Measurements from ENCODE around the gene AK1. TPM values are rescaled to one million over a fixed set of nuclear protein-coding genes. Genes with fewer than 3 reads are reported as not detected.
A peak's percentile ranks its signal among the peaks of the same experiment; 100 is the strongest.

Gene AK1
- total RNA-seq, 1 experiment from 2014 or later: 53.0 TPM

GRCh38 chr9:127912882-127913281 lies 35.4 kb upstream of the AK1 start:
- in situ Hi-C loops (cut with HindIII; ENCODE audit: low pct_unique_long_range_greater_than_20kb, low sequenced_read_pairs): no loop called here
- no peak for DNase-seq (ENCODE audit: low read depth, low spot score)

DNA sequence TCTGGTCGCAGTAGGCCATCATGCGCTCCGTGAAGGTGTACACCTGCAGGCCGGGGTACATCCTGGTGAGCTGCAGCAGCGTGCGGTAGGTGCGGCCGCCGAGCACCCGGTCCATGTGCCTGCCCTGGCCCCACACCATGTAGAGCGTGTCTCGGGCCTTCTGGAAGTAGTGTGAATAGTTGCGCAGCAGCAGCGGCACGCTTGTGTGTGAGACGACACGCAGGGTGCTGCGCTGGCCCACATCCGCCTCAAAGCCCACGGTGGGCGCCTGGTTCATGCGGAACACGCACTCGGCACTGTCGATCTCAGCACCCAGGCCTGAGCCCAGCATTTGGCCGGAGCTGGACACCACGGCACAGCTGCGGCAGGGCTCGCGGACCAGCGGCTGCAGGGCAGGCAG lies 34.8 kb upstream of the AK1 start:
- no peak for DNase-seq (ENCODE audit: low read depth, low spot score)
- in situ Hi-C loops (cut with HindIII; ENCODE audit: low pct_unique_long_range_greater_than_20kb, low sequenced_read_pairs): no loop called here

DNA sequence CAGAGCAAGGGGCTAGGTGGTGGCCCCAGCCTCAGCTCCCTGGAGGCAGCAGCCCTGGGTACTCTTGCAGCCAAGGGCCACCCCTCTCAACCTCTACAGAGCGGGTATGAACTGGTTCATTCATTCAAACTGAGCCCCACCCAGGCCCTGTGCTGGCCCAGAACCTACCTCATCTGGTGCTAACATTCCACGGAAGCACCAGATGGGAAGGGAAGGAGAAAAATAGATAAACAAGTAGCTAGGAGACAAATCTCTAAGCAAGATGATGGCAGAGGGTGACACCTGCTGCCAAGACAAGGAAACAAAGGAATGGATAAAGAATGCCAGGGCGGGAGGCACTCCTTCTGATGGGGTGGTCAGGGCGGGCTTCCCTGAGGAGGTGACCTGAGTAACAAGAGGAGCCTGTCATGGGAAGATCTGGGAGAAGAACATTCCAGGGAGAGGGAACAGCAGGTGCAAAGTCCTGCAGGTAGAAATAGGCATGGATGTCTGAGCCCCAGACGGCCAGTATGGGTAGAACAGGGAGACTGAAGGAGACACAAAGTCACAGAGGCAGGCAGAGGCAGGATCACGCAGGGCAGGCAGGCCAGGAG lies 33.2 kb upstream of the AK1 start:
- DNase-seq (ENCODE audit: low read depth, low spot score): no peak
- in situ Hi-C loops (cut with HindIII; ENCODE audit: low pct_unique_long_range_greater_than_20kb, low sequenced_read_pairs): no loop called here

- in situ Hi-C loops (cut with HindIII; ENCODE audit: low pct_unique_long_range_greater_than_20kb, low sequenced_read_pairs): no loop called here
- no peak for DNase-seq (ENCODE audit: low read depth, low spot score)
Measured at GRCh38 chr9:127909839-127910273, 32.4 kb upstream of the AK1 start.

GRCh38 chr9:127908660-127908926 lies 31.1 kb upstream of the AK1 start:
- in situ Hi-C loops (cut with HindIII; ENCODE audit: low pct_unique_long_range_greater_than_20kb, low sequenced_read_pairs): no loop called here
- DNase-seq (ENCODE audit: low read depth, low spot score): no peak

DNA sequence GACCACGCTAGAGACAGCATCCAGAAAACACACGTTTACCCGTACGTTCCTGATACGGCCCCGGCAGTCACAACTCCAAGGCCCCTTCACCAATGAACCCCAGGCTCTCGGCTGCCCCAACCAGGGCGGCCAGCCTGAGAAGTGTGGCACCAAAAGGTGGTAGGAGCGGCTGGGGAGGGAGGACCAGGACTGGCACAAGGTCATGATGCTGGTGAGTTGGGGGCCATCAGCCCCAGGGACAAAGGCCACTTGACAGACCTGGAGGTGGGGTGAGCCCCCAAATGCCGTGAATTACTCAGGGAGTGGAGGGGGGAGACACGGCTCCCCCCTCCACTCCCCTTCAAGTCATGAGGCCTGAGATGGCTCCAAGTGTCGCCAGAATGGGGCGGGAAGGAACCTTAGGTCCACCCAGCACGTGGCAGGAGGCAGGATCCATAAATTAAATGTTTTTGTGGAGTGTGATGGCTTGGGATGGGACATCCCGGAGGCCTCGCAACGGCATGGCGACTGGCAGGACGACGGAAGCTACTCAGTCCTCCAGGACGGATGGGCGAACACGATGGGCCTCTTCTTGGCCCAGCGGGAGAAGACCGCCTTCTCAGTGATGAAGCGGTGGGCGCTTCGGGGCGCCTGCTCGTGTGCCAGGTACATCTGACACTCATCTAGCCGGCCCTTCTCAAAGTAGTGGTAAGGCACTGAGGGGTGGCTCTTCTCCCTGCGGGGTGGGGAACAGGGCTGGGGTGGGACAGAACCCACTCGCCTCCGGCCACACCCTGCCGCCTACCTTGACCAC lies 30.6 kb upstream of the AK1 start:
- no peak for DNase-seq (ENCODE audit: low read depth, low spot score)

DNA sequence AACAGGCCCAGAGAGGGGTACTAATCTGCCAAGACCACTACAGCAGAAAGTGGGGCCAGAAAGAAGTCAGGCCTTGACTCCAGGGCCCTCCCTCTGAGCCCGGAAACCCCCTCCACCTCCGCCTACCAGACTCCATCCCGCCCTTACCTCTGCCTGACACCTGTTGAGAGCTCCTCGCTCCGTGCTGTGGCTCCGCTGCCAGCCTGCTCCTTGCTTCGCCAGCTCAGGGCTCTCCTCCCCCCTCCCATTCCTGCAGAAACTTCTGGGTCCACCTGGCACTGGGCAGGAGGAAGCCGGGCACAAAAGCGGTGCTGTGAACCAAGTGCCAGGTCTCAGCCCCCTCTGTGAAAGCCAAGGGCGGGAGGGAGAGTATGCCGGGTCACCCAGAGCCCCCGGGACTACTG lies 28.3 kb upstream of the AK1 start:
- in situ Hi-C loops (cut with HindIII; ENCODE audit: low pct_unique_long_range_greater_than_20kb, low sequenced_read_pairs): no loop called here
- DNase-seq (ENCODE audit: low read depth, low spot score): no peak

More for the DNA sequence above, 30.6 kb upstream of the AK1 start:
- in situ Hi-C loops (cut with HindIII; ENCODE audit: low pct_unique_long_range_greater_than_20kb, low sequenced_read_pairs): no loop called here

GRCh38 chr9:127905004-127905728 lies 27.7 kb upstream of the AK1 start:
- no peak for DNase-seq (ENCODE audit: low read depth, low spot score)
- in situ Hi-C loops (cut with HindIII; ENCODE audit: low pct_unique_long_range_greater_than_20kb, low sequenced_read_pairs): no loop called here

DNA sequence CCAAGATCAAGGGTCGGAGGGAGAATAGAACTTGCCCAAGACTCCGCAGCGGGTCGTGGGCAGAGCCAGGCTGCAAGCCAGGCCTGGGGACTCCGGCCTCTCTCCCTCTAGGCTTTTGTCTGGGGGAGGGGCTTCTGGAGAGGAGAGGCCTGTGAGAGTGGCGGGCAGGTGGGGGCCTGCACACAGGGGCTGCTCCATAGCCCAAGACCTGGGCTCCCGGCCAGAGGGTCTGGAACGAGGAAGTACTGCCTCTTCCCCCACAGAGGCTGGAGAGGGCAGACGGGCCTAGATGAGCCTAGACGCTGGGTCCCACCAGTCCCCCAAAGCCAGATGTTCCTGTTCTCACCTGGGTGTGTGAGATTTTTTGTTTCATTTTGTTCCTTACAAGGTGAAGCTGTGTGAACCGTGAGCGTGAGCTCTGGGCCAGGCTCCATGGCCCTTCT lies 27.1 kb upstream of the AK1 start:
- in situ Hi-C loops (cut with HindIII; ENCODE audit: low pct_unique_long_range_greater_than_20kb, low sequenced_read_pairs): no loop called here
- DNase-seq (ENCODE audit: low read depth, low spot score): no peak

DNA sequence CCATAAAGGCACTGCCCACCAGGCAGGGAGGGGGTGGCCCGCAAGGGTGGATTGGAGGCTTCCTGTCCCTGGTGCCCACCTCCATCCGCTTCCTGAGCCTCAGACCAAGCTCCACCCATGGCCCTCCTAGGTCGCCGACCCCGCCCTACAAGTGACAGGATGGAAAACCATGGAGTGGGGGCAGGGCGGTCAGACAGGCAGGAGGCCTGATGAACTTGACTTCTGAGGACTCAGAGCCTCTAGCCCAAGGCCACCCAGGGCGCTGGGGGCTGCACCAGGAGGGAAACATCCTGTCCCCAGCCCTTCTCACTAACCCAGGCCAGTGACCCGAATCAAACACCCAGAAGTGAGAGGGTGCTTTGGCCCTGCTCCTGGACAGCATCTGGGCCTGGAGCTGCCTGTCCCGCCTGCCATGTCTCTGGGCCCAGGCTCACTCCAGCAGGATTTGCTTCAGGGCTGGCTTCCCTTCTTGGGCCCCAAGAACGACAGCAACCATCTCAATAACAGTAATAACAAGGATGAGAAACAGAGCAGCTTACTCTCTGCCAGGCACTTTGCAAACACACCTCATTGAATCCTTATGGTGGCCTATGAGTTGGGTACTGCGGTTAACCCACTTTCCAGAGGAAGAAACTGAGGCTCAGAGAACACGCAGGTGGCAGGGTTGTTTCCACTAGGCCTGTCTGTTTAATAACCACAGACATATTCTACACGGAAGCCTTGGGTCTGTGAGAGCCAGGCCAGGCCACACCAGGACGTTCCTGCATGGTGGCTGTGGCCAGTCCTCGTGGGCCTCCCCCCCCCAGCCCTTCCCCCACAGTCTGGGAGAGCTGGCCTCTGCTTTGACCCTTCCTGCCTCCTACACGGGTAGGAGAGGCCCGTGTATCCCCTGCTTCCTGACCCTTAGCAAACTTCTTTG lies 26.3 kb upstream of the AK1 start:
- in situ Hi-C loops (cut with HindIII; ENCODE audit: low pct_unique_long_range_greater_than_20kb, low sequenced_read_pairs): no loop called here
- no peak for DNase-seq (ENCODE audit: low read depth, low spot score)

GRCh38 chr9:127899128-127899943 lies 21.9 kb upstream of the AK1 start, which contains the start of gene ST6GALNAC6:
TSS of gene ST6GALNAC6 (minus strand) at chr9:127899603. CDS start at chr9:127897981, 1,622 bp downstream.
- in situ Hi-C loops (cut with HindIII; ENCODE audit: low pct_unique_long_range_greater_than_20kb, low sequenced_read_pairs): no loop called here
- DNase-seq (ENCODE audit: low read depth, low spot score): peak; percentile 57

GRCh38 chr9:127898433-127899127 lies 21.1 kb upstream of the AK1 start:
- in situ Hi-C loops (cut with HindIII; ENCODE audit: low pct_unique_long_range_greater_than_20kb, low sequenced_read_pairs): no loop called here
- DNase-seq (ENCODE audit: low read depth, low spot score): no peak

- in situ Hi-C loops (cut with HindIII; ENCODE audit: low pct_unique_long_range_greater_than_20kb, low sequenced_read_pairs): no loop called here
- no peak for DNase-seq (ENCODE audit: low read depth, low spot score)
Measured at GRCh38 chr9:127897193-127897692, 19.8 kb upstream of the AK1 start.

- in situ Hi-C loops (cut with HindIII; ENCODE audit: low pct_unique_long_range_greater_than_20kb, low sequenced_read_pairs): no loop called here
- no peak for DNase-seq (ENCODE audit: low read depth, low spot score)
Measured at GRCh38 chr9:127896395-127897192, 19.1 kb upstream of the AK1 start.

GRCh38 chr9:127895811-127896210 lies 18.3 kb upstream of the AK1 start:
- no peak for DNase-seq (ENCODE audit: low read depth, low spot score)
- in situ Hi-C loops (cut with HindIII; ENCODE audit: low pct_unique_long_range_greater_than_20kb, low sequenced_read_pairs): no loop called here

DNA sequence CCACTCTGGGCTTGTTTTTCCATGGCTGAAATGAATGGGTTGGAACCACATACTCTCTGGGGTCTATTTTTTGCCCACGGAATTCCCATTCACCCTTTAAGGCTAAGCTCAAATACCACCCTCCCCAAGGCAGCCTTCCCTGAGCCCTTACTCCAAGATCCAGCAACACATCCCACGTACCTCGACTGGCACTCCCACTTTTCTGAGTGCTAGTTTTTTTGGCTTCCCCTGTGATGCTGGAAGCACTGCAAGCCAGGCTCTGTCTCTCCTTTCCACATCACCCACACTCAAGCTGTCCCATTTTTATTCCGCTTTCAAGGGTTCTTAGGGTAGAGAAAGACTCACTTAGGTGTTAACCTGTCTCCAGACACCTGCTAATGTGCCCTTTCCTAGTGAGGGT lies 15.9 kb upstream of the AK1 start:
- in situ Hi-C loops (cut with HindIII; ENCODE audit: low pct_unique_long_range_greater_than_20kb, low sequenced_read_pairs): no loop called here
- DNase-seq (ENCODE audit: low read depth, low spot score): no peak
